HT-29 (cell line): Measurements from ENCODE around the gene RABL3. TPM values are rescaled to one million over a fixed set of nuclear protein-coding genes. Genes with fewer than 3 reads are reported as not detected.
A peak's percentile ranks its signal among the peaks of the same experiment; 100 is the strongest.
"Not testable (repeated sequence)": the region's sequence is repeated elsewhere in the genome, so short reads cannot be mapped to it uniquely, and the experiment has no call there.

ENCODE experiments used
- DNase-seq: peaks from one replicate; pipeline ENCODE4 v3.0.0-alpha.2; 2015; ENCODE audit warnings: low spot score
- total RNA-seq: library from RNA; depleted of rRNA; stranded (reverse); fragments of >200 nt; shearing (Covaris generic); gene quantifications from 2 replicates; pipeline ENCODE4 v1.2.3, GENCODE V29; 2014

The RABL3 gene
- total RNA-seq, 1 experiment from 2014 or later = 6.8 TPM

GRCh38 chr3:120745466-120745865, 3.1 kb upstream of the RABL3 start:
- DNase-seq = no peak

- no peak for DNase-seq
These were observed 1.4 kb upstream of the RABL3 start for GRCh38 chr3:120743556-120744195.

- no peak for DNase-seq
These were observed 591 bp upstream of the RABL3 start for GRCh38 chr3:120742849-120743365.

- peak; percentile 62 for DNase-seq
These were observed 499 bp downstream of the RABL3 start for GRCh38 chr3:120741837-120742197.

GRCh38 chr3:120741320-120741719, 996 bp downstream of the RABL3 start:
- no peak for DNase-seq

GRCh38 chr3:120738006-120738405, 4.3 kb downstream of the RABL3 start:
- not testable (repeated sequence) for DNase-seq

GRCh38 chr3:120730576-120731542, 11.5 kb downstream of the RABL3 start:
- no peak for DNase-seq

GRCh38 chr3:120726791-120727190, 15.5 kb downstream of the RABL3 start:
- DNase-seq = no peak

- DNase-seq = not testable (repeated sequence)
These were observed 23.0 kb downstream of the RABL3 start for GRCh38 chr3:120719167-120719834.

GRCh38 chr3:120713262-120713661, 29.1 kb downstream of the RABL3 start:
- DNase-seq = no peak

GRCh38 chr3:120710369-120710768, 31.9 kb downstream of the RABL3 start:
- no peak for DNase-seq

GRCh38 chr3:120708408-120708807, 33.9 kb downstream of the RABL3 start:
- no peak for DNase-seq

- DNase-seq = no peak
These were observed 35.4 kb downstream of the RABL3 start for GRCh38 chr3:120706950-120707349.

GRCh38 chr3:120705884-120706582, 36.3 kb downstream of the RABL3 start:
- no peak for DNase-seq

- no peak for DNase-seq
These were observed 43.0 kb downstream of the RABL3 start for GRCh38 chr3:120699333-120699732.

GRCh38 chr3:120693439-120694171, 48.7 kb downstream of the RABL3 start:
- peak; percentile 78 for DNase-seq

- no peak for DNase-seq
These were observed 52.9 kb downstream of the RABL3 start for GRCh38 chr3:120689395-120689794.

GRCh38 chr3:120688121-120688520, 54.2 kb downstream of the RABL3 start:
- DNase-seq = no peak

GRCh38 chr3:120685411-120685810, 56.9 kb downstream of the RABL3 start:
- no peak for DNase-seq

- no peak for DNase-seq
These were observed 57.4 kb downstream of the RABL3 start for GRCh38 chr3:120684896-120685295.
